Measurements from ENCODE around the gene DCP1B. TPM values are rescaled to one million over a fixed set of nuclear protein-coding genes. Genes with fewer than 3 reads are reported as not detected.

DCP1B gene
- total RNA-seq, 1 donor from 2014 or later: 22.9 TPM

DNA sequence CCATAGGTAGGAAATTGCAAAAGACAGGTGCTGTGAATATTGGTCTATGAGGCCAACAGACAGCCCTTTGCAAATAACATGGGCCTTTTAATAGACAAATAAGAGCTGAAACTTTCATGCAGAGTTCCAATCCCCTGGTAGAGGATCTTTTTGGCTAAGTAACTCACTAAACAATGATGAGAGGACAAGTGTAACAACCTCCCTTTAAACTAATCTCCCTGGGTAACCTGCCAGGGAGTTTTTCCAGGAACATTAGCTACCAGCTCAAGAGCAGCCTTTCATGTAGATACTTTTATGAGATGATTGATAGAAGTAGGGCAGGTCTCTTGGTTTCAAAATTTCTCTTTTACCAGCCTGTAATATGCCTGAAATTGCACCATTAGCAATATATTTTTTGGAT is 34.8 kb upstream of the DCP1B start:
- no peak overlapping the region for H3K4me3 Mint-ChIP-seq
- H3K27me3 Mint-ChIP-seq (ENCODE audit: low read depth): peaks cover 3% of the 10 kb centered on the region
- no peak overlapping the region for H3K27ac Mint-ChIP-seq
- TF ChIP-seq, protein P1, sequence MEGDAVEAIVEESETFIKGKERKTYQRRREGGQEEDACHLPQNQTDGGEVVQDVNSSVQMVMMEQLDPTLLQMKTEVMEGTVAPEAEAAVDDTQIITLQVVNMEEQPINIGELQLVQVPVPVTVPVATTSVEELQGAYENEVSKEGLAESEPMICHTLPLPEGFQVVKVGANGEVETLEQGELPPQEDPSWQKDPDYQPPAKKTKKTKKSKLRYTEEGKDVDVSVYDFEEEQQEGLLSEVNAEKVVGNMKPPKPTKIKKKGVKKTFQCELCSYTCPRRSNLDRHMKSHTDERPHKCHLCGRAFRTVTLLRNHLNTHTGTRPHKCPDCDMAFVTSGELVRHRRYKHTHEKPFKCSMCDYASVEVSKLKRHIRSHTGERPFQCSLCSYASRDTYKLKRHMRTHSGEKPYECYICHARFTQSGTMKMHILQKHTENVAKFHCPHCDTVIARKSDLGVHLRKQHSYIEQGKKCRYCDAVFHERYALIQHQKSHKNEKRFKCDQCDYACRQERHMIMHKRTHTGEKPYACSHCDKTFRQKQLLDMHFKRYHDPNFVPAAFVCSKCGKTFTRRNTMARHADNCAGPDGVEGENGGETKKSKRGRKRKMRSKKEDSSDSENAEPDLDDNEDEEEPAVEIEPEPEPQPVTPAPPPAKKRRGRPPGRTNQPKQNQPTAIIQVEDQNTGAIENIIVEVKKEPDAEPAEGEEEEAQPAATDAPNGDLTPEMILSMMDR (IDR thresholded peaks at IDR 0.05; ENCODE audit: unreplicated experiment): no peak
- DNase-seq (ENCODE audit: low spot score in 2 of 2, unreplicated experiment in 2 of 2): no peak
- no peaks in the 10 kb centered on the region for H3K9me3 Mint-ChIP-seq
- peaks cover 16% of the 10 kb centered on the region for H3K4me1 Mint-ChIP-seq
- no peaks in the 10 kb centered on the region for H3K36me3 Mint-ChIP-seq

DNA sequence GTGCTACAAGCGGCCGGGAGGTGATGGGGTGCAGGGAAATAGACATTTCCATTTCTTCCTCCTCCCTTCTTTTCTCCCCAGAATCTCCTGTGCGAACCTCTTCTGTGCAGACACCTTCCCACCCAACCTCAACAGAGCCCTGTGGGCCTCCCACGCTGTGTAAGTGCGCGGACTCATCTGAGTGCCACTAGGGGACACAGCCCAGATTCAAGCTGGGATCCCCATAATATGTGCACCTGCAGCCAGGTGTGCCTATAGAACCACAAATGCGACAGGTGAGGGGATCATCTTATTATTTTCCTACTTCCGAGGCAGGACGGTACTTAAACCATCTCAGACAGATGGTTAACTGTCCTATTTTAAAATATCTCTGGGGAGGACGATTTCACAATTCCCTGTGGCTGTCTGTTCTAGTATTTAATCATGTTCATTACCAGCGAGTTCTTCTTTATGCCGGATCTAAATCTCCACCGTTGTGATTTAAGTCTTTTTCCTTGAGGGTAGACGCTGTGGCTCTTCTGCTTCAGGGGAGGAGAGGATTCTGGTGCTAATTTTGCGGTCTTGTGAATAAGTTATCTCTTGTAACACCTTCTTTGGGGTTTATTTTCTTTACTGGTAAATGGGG is 31.3 kb upstream of the DCP1B start:
- TF ChIP-seq, protein P1 (IDR thresholded peaks at IDR 0.05; ENCODE audit: unreplicated experiment): no peak
- H3K4me3 Mint-ChIP-seq: peak overlapping the region; percentile 63
- no peaks in the 10 kb centered on the region for H3K36me3 Mint-ChIP-seq
- H3K27ac Mint-ChIP-seq: no peak overlapping the region
- peaks cover 18% of the 10 kb centered on the region for H3K4me1 Mint-ChIP-seq
- H3K9me3 Mint-ChIP-seq: no peaks in the 10 kb centered on the region
- DNase-seq (ENCODE audit: low spot score in 2 of 2, unreplicated experiment in 2 of 2): no peak
- H3K27me3 Mint-ChIP-seq (ENCODE audit: low read depth): peaks cover 15% of the 10 kb centered on the region

DNA sequence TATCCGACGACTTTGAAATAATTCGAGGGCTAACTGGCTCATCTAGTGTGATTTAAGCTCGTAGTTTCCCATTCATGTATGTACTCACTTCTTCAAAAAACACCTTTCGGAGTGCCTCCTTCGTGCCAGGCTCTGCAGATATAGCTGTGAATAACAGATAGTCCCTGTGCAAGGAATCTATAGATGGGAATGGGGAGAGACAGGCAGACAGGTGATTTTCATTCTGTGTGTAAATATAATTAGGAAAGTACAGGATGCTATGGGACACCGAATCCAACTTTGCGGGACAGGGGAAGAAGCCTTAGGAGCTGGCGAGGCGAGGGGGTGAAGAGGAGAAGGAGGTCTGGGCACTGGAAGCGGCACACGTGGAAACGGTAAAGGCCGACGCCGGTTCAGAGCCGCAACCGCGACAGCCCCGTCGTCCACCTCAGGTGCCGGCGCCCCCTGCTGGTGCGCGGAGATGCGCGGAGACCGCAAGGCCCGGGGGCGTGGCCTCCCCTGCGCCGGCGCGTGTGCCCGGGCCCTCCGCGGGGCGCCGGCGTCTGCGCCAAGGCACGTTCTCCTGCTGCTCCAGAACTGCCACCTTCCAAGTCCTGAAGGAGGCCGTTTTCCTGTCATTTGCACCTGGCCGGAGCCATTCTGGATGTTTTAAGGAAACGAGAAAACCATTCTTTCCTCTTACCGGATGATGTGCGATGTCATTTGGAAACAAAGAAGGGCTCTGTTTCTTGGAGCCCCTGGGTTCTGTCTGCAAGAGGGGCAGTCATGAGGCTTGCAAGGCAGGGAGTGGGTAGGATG is 30.6 kb upstream of the DCP1B start:
- Mint-ChIP-seq H3K36me3 (no peaks in the 10 kb centered on the region), H3K4me1 (peaks cover 24% of the 10 kb centered on the region), H3K27me3 (ENCODE audit: low read depth) (peaks cover 15% of the 10 kb centered on the region), H3K27ac (no peak overlapping the region), H3K9me3 (no peaks in the 10 kb centered on the region), H3K4me3 (peak overlapping the region; percentile 63)
- TF ChIP-seq, protein P1 (IDR thresholded peaks at IDR 0.05; ENCODE audit: unreplicated experiment): peak; percentile 90
- DNase-seq (ENCODE audit: low spot score in 2 of 2, unreplicated experiment in 2 of 2): peak; percentile 88 to 93

DNA sequence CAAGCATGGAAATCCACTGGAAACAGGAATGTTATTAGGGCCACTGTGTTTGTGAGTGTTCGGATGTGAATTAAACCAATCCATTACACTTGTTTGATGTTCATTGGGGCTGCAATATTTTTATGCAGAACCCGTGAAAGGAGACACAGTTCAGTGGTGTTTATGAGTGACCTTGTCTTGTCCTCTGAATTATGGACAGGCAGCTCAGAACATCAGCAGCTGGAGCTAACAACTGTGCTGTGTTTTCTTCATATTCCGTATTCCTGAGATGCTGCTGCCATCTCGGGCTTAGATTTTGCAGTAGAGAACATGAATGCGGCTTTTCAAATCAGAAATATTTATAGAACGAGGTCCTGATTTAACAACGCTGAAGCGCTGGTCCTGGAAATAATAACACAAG is 28.2 kb upstream of the DCP1B start:
- Mint-ChIP-seq H3K27me3 (ENCODE audit: low read depth) (peaks cover 15% of the 10 kb centered on the region), H3K4me1 (peaks cover 24% of the 10 kb centered on the region), H3K27ac (no peak overlapping the region), H3K4me3 (no peak overlapping the region), H3K36me3 (no peaks in the 10 kb centered on the region), H3K9me3 (no peaks in the 10 kb centered on the region)
- DNase-seq (ENCODE audit: low spot score in 2 of 2, unreplicated experiment in 2 of 2): no peak
- TF ChIP-seq, protein P1 (IDR thresholded peaks at IDR 0.05; ENCODE audit: unreplicated experiment): no peak

DNA sequence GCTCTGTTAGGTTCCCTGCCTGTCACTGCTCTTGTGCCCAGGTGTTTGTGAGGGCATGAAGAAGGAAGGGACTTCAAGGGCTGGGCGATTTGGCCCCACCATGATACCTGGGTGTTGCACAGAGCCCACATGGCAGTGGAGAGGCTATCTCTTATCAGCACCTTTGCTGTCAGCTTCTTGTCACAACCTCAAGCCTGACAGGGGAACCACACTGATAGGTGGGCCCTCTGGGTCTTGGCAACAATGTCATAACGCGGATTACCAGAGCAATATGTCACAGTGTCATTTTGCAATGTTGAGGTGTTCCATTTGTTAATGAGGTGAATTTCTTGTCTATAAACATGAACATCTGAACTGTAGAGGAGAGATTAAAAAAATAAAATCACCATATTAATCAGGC is 25.6 kb upstream of the DCP1B start:
- H3K4me3 Mint-ChIP-seq: no peak overlapping the region
- TF ChIP-seq, protein P1 (IDR thresholded peaks at IDR 0.05; ENCODE audit: unreplicated experiment): no peak
- peaks cover 13% of the 10 kb centered on the region for H3K4me1 Mint-ChIP-seq
- H3K9me3 Mint-ChIP-seq: no peaks in the 10 kb centered on the region
- DNase-seq (ENCODE audit: low spot score in 2 of 2, unreplicated experiment in 2 of 2): no peak
- peaks cover 17% of the 10 kb centered on the region for H3K27me3 Mint-ChIP-seq (ENCODE audit: low read depth)
- H3K27ac Mint-ChIP-seq: no peak overlapping the region
- H3K36me3 Mint-ChIP-seq: no peaks in the 10 kb centered on the region

Data from mesothelial cell of epicardium (in vitro differentiated cells).